Measurements from ENCODE around the gene NACA2. TPM values are rescaled to one million over a fixed set of nuclear protein-coding genes. Genes with fewer than 3 reads are reported as not detected.

NACA2 gene
- total RNA-seq, 1 donor from 2014 or later = not detected

DNA sequence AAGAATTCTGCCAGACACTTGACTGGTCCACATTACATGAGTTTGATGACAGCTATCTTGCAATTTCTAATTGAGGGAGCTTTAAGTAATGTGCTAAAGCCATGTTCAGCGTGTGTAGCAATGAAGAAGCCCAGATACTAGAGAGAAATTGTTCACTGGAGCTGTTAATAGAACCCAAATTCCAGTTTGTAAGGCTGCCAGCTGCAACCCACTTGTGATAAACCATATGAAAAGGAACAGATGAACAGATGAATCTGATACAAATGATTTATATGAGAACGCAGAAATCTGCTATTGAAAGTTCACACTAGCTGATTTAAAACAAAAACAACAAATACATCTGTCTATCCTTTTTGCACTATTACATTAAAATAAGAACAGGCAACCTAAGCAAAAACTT, 6.2 kb downstream of the NACA2 start:
- intact Hi-C loops (cut with micrococcal nuclease) = no loop called here
- Mint-ChIP-seq H3K4me1 (peaks cover 6% of the 10 kb centered on the region), H3K36me3 (ENCODE audit: low read depth) (no peaks in the 10 kb centered on the region), H3K4me3 (no peak overlapping the region), H3K9me3 (no peaks in the 10 kb centered on the region), H3K27ac (no peak overlapping the region), H3K27me3 (peaks cover 13% of the 10 kb centered on the region)
- no peak for ATAC-seq (ENCODE audit: low read depth)
- no peak for DNase-seq
- POLR2A ChIA-PET = no interaction called here
- TF ChIP-seq, protein P1, sequence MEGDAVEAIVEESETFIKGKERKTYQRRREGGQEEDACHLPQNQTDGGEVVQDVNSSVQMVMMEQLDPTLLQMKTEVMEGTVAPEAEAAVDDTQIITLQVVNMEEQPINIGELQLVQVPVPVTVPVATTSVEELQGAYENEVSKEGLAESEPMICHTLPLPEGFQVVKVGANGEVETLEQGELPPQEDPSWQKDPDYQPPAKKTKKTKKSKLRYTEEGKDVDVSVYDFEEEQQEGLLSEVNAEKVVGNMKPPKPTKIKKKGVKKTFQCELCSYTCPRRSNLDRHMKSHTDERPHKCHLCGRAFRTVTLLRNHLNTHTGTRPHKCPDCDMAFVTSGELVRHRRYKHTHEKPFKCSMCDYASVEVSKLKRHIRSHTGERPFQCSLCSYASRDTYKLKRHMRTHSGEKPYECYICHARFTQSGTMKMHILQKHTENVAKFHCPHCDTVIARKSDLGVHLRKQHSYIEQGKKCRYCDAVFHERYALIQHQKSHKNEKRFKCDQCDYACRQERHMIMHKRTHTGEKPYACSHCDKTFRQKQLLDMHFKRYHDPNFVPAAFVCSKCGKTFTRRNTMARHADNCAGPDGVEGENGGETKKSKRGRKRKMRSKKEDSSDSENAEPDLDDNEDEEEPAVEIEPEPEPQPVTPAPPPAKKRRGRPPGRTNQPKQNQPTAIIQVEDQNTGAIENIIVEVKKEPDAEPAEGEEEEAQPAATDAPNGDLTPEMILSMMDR (IDR thresholded peaks at IDR 0.05) = no peak
- CTCF ChIA-PET = no interaction called here

DNA sequence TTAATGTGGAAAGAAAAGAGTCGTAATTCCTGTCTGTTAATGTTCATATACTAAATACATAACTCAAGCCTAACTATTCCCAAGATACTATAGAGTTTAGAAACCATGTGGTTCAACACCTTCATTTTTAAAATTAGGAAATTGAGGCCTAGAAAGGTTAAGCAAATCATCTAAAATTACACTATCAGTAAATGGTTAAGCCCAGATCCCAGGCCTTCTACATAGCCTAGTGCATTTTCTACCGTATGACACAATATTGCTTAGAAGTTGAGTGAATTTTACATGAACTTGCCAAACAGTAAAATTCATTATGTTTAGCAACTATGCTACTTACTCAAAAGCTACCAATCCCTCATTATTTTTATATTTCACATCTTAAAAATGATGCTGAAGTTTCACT, 6.8 kb downstream of the NACA2 start:
- ATAC-seq (ENCODE audit: low read depth) (no peak), DNase-seq (no peak)
- Mint-ChIP-seq H3K4me3 (no peak overlapping the region), H3K4me1 (peaks cover 6% of the 10 kb centered on the region), H3K27ac (no peak overlapping the region), H3K27me3 (peaks cover 16% of the 10 kb centered on the region), H3K9me3 (no peaks in the 10 kb centered on the region), H3K36me3 (ENCODE audit: low read depth) (no peaks in the 10 kb centered on the region)
- TF ChIP-seq, protein P1 (IDR thresholded peaks at IDR 0.05) = no peak
- POLR2A ChIA-PET = no interaction called here
- CTCF ChIA-PET = no interaction called here
- intact Hi-C loops (cut with micrococcal nuclease) = no loop called here

DNA sequence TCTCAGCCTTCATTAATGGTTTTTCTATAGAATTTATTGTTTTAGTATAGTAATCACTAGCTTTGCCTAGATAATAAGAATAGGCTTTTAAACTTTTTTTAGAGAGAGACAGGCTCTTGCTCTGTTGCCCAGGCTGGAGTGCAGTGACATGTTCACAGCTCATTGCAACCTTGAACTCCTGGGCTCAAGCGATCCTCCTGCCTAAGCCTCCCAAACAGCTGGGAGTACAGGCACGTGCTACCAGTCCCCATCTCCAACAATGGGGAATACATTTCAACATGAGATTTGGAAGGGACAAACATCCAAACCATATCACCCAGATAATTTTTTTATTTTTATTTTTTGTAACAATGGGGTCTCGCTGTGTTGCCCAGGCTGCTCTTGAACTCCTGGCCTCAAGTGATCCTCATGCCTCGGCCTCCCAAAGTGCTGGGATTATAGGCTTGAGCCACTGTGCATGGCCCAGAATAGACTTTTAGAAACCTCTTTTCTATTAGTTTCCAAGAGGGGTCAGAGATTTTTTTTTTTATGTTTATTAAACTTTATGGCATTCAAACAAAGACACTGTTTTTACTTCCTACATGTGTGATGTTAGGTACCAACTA, 7.3 kb downstream of the NACA2 start:
- Mint-ChIP-seq H3K4me3 (no peak overlapping the region), H3K9me3 (no peaks in the 10 kb centered on the region), H3K27ac (no peak overlapping the region), H3K36me3 (ENCODE audit: low read depth) (no peaks in the 10 kb centered on the region), H3K4me1 (peaks cover 6% of the 10 kb centered on the region), H3K27me3 (peaks cover 17% of the 10 kb centered on the region)
- DNase-seq (no peak), ATAC-seq (ENCODE audit: low read depth) (no peak)
- CTCF ChIA-PET = no interaction called here
- intact Hi-C loops (cut with micrococcal nuclease) = loop anchor here (1.0 kb wide), 1 partner anchor 171 kb away; no protein-coding TSS in a partner anchor
- TF ChIP-seq, protein P1 (IDR thresholded peaks at IDR 0.05) = no peak
- POLR2A ChIA-PET = no interaction called here

DNA sequence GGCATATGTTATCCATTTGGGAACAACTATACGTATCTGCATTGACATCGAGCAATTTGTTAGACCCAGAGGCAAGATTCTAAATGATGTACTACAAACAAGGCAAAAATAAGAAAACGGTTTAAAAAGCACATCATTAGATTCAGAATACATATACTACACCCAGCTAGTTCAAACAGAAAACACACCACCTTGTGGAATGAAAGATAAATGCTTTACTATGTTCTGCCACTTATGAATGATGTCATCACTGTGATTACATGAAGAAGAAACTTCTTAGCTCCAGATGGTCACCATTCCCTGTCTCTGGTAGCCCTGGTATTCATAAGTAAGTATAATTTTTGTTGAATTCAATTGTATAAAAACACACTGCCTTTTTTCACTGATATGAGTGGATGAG, 7.8 kb downstream of the NACA2 start:
- Mint-ChIP-seq H3K27ac (no peak overlapping the region), H3K36me3 (ENCODE audit: low read depth) (no peaks in the 10 kb centered on the region), H3K9me3 (no peaks in the 10 kb centered on the region), H3K4me1 (peaks cover 5% of the 10 kb centered on the region), H3K27me3 (peaks cover 21% of the 10 kb centered on the region), H3K4me3 (no peak overlapping the region)
- intact Hi-C loops (cut with micrococcal nuclease) = loop anchor here (1.0 kb wide), 1 partner anchor 171 kb away; no protein-coding TSS in a partner anchor
- no peak for DNase-seq
- TF ChIP-seq, protein P1 (IDR thresholded peaks at IDR 0.05) = no peak
- CTCF ChIA-PET = no interaction called here
- POLR2A ChIA-PET = no interaction called here
- no peak for ATAC-seq (ENCODE audit: low read depth)

DNA sequence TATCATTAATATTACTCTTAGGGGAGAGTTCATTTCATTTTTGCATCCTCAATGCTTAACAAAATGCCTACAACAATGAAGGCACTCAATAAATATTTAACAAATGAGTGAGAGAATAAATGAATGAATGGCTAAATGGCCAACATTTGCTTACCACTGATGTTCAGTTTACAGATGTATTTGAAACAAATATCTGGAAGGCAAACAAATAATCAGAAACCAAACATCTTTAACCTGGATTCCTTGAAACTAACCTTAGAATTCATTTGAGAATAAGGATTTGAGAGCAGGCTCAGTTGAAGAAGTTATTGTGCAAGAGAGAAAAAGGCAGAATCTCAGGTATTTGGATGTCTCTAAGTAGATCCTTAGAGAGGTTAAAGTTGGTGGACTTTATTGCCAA, 8.4 kb downstream of the NACA2 start:
- Mint-ChIP-seq H3K27ac (no peak overlapping the region), H3K36me3 (ENCODE audit: low read depth) (no peaks in the 10 kb centered on the region), H3K9me3 (no peaks in the 10 kb centered on the region), H3K27me3 (peaks cover 22% of the 10 kb centered on the region), H3K4me1 (peaks cover under 1% of the 10 kb centered on the region), H3K4me3 (no peak overlapping the region)
- ATAC-seq (ENCODE audit: low read depth) (no peak), DNase-seq (no peak)
- CTCF ChIA-PET = no interaction called here
- POLR2A ChIA-PET = no interaction called here
- intact Hi-C loops (cut with micrococcal nuclease) = no loop called here
- TF ChIP-seq, protein P1 (IDR thresholded peaks at IDR 0.05) = no peak

All from activated B cell treated with CpG ODN at 0.5 μM for 24 hours (primary cell).